OCI-LY1 (cell line): ENCODE data around the gene PCDHA1.

Experiments
- CTCF ChIP-seq: fragments of 200-600 bp; sonication (generic), shearing (Covaris generic); IDR thresholded peaks from 2 replicates; pipeline ENCODE4 v1.5.1; 2017; ENCODE audit warnings: mild to moderate bottlenecking, antibody characterized with exemption, low read length, moderate library complexity, mixed read lengths
- EZH2 ChIP-seq: fragments of 200-600 bp; sonication (generic), shearing (Covaris generic); IDR thresholded peaks from 2 replicates; pipeline ENCODE4 v1.8.0; 2017; ENCODE audit warnings: borderline replicate concordance, mixed run types, mild to moderate bottlenecking, antibody characterized with exemption, low read length, moderate library complexity, mixed read lengths

GRCh38 chr5:140964356-140964755, 178.4 kb downstream of the PCDHA1 start:
- TF ChIP-seq CTCF (no peak), EZH2 (no peak)
